HG03432 (cell line): ENCODE data around the gene SAFB.
A peak's percentile ranks its signal among the peaks of the same experiment; 100 is the strongest.

ENCODE experiments used
- ATAC-seq: cut with Tn5 transposase; IDR thresholded peaks from one replicate; pipeline ENCODE4 v1.9.1; 2021; ENCODE audit warnings: mild to moderate bottlenecking, moderate library complexity; ENCODE audit not compliant: unreplicated experiment

The SAFB gene

DNA sequence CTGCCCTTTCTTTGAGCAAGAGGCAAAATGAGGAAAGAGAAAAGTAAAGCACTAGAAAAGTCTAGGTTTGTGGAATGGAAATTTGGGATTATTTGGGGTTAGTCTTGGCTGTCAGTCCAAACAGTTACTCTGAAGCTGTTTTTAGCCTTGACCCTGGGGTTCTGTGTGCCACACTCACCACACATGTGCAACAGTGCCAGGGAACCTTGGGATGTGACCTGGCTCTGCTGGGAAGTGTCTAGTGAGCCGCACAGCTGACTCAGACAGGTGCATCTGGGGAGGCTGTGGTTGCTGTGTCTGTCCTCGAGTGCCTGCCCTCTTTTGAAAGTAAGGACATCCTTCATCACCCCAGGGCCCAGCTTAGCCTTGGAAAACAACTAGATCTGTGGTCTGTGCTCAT is 41.6 kb downstream of the SAFB start:
- no peak for ATAC-seq

- no peak for ATAC-seq
Measured at GRCh38 chr19:5665781-5666513, 43.1 kb downstream of the SAFB start.

- no peak for ATAC-seq
Measured at GRCh38 chr19:5666921-5667610, 44.2 kb downstream of the SAFB start.

DNA sequence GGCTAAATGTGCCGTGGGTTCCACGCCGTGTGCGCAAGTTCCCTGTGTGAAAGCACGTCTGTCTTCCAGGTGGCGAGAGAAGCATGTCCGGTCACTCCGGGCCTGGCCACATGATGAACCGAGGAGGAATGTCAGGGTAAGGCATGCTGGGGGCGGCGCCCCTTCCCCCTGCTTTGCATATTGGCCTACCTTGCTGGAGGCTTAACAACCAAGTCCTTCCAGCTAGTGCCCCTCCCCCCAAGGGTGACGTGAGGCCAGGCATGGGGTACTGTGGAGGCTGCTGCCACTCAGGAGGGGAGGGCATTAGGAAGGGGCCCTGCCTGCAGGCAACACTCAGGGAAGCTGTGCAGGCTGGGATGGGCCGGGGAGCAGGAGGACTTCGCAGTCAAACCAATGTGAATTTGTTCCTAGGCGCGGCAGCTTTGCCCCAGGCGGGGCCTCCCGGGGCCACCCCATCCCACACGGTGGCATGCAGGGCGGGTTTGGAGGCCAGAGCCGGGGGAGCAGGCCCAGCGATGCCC is 44.9 kb downstream of the SAFB start:
- ATAC-seq: no peak

DNA sequence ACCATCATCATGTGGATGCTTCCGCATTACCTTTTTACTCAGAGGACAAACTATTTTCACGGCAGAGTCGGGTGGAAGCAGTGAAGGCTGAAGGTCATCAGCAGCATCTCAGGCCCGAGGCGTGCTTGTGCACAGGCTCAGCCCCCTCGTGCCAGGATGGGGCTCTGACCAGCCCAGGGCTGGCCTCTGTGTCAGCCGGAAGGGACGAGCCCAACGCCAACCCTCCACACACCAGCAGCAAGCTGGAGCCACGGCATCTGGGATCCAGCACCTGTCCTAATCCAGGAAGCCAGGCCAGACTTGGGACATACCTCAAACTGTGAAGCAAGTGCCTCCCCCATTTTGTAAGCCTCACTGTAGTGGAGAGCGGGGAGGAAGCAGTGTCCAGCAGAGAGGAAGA is 46.3 kb downstream of the SAFB start:
- ATAC-seq: no peak

DNA sequence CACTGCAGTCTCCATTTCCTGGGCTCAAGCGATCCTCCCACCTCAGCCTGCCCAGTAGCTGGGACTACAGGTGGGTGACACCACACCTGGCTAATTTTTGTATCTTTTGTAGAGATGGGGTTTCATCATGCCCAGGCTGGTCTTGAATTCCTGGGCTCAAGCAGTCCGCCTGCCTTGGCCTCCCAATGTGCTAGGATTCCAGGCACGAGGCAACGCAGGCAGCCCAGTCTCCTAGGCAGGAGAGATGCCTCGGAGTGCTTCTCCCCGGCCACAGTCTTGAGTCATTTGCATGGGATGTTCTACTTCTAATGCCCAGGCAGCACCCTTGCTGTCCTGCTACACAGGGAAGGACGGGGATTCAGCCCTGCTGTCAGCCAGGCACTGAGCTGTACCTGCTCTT is 48.7 kb downstream of the SAFB start:
- no peak for ATAC-seq

GRCh38 chr19:5672708-5673459 is 50.0 kb downstream of the SAFB start:
- ATAC-seq: no peak

DNA sequence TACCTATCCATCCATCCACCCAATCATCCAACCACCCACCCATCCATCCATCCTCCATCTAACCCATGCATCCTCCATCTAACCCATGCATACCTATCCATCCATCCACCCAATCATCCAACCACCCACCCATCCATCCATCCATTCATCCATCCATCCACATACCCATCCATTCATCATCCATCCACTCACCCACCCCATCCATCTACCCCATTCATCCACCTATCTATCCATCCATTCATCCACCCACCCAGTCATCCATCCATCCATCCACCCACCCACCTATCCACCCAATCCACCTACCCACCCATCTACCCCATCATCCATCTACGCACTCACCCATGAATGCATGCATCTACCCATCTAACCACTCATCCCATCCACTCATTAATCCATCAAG is 50.9 kb downstream of the SAFB start:
- no peak for ATAC-seq

DNA sequence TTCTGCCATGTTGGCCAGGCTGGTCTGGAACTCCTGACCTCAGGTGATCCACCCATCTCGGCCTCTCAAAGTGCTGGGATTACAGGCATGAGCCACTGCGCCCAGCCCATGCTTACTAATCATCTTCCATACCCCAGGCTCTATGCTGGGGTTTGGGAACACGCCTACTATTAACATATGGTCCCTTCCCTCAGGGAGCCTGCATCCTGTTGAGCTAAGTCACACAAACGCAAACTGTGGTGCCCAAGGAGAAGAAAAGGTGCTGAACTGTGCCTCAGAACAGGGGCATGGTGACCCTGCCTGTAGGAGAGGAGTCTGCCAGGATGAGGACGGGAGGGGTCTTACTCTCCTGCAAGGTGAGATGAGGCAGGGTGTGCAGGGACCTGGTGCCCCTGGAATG is 51.8 kb downstream of the SAFB start:
- ATAC-seq: no peak

GRCh38 chr19:5676105-5676771 is 53.4 kb downstream of the SAFB start:
- no peak for ATAC-seq

DNA sequence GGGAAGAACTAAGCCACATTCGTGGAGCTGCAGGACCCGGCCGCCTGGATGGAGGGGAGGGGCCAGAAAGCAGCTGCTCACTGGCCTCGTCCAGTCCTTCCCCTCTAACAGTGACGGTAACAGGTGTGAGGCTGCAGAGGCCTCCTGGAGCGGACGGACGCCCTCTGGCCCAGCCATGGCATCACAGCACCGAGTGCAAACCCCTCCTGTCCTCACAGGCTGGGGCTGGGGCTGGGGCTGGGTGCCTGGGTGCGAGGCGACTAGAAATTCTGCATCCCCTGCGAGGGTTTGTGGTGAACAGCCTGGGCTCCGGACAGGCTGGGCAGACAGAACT is 53.9 kb downstream of the SAFB start:
- ATAC-seq: no peak

- no peak for ATAC-seq
Measured at GRCh38 chr19:5677136-5677535, 54.3 kb downstream of the SAFB start.

DNA sequence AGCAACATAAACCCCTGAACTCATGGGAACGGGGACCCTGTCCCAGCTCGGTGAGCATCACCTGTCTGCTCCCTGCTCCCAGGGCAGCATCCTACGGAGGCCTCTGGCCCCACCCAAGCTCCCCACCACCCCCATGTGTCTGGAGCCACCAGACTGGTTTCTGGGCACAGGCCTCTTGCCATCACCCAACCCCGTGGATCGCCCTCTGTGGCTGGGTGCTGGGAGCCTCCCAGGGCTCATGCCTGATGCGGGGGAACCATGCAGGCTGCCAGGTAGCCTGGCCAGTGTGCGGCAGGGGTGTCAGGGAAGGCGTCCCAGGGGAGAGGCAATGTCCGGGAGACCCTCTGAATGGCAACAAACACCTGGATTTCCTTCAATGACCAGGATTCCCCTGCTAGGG is 54.7 kb downstream of the SAFB start:
- no peak for ATAC-seq

- ATAC-seq: no peak
Measured at GRCh38 chr19:5678071-5678718, 55.3 kb downstream of the SAFB start.

GRCh38 chr19:5679289-5680083 is 56.6 kb downstream of the SAFB start:
- no peak for ATAC-seq

GRCh38 chr19:5680084-5680436 is 57.2 kb downstream of the SAFB start:
- ATAC-seq: peak; percentile 0

GRCh38 chr19:5680437-5681368 is 57.8 kb downstream of the SAFB start, which contains the start of the genes HSD11B1L and MICOS13:
TSS of gene HSD11B1L (plus strand) at chr19:5681027. CDS start at chr19:5684833, 3,806 bp downstream.
TSS of gene MICOS13 (minus strand) at chr19:5680516. CDS start at chr19:5680486, 30 bp downstream.
- peak; percentile 80 for ATAC-seq

DNA sequence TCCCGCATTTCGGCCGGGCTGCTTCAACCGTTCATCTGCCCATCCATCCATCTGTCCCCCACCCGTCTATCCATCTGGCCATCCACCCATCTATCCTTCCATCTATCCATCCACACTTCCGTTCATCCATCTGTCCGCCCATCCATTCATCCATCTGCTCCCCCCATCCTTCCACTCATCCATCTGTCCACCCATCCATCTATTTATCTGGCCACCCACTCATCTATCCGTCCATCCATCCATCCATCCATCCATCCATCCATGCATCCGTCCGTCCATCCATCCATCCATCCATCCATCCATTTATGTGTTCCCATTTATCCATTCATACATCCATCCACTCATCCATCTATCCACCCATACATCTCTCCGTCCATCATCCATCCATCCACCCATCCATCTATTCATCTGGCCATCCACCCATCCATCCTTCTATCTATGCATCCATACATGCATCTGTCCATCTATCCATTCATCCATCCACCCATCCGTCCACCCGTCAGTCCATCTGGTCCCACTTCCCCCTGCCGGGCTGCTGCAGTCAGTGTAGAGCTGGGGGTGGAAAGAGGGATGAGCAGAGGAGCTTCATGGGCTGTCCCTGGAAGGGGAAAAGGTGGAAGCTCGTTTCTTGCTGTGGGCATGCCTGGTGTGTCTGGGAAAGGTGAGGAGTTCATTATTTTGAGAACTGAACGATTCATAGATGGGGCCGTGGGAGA is 58.7 kb downstream of the SAFB start:
- ATAC-seq: no peak
